ENCODE measurements around the gene QRICH2.
"Not testable (repeated sequence)": the region's sequence is repeated elsewhere in the genome, so short reads cannot be mapped to it uniquely, and the experiment has no call there.

Gene QRICH2

DNA sequence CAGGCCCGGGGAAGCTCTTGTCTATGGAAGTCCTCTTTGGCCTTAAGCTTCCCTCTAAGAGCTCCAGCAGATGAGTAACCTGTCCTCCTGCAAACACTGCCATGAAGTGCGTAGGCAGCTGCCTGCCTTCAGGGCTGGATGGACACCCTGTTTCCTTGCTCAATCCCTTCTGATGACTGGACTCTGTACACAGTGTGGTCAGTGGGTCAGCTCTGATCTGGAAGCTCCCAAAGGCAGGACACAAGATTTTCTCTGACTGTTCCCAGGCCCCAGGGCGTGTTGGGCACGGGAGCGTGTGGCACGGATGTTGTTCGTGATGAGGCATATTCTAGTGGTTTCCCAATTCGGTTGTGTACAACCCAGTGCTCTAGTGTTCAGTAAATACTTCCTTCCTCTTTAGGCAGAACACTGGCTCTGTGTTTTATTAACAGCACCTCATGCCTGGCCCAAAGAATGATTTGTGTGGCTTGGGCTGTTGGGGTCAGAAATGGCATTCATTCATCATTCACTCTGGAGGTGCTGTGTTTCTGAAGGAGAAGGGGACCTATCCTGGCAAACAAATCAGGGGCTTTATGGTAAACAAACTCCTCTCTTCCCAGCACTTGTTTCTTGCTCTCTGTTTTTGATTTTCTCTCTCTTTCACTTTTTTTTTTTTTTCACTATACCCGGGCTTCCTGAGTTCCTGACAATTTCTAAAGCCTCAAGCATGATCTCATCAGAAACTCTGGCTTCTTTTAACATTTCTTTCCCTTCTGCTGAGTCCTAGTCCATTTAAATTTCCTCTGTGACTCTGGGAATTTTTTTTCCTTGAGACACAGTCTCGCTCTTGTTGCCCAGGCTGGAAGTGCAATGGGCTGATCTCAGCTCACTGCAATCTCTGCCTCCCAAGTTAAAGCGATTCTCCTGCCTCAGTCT, 55.8 kb downstream of the QRICH2 start:
- peak; percentile 61 for DNase-seq (ENCODE audit: insufficient read length, low spot score)
- peak; percentile 58 for FAIRE-seq

DNA sequence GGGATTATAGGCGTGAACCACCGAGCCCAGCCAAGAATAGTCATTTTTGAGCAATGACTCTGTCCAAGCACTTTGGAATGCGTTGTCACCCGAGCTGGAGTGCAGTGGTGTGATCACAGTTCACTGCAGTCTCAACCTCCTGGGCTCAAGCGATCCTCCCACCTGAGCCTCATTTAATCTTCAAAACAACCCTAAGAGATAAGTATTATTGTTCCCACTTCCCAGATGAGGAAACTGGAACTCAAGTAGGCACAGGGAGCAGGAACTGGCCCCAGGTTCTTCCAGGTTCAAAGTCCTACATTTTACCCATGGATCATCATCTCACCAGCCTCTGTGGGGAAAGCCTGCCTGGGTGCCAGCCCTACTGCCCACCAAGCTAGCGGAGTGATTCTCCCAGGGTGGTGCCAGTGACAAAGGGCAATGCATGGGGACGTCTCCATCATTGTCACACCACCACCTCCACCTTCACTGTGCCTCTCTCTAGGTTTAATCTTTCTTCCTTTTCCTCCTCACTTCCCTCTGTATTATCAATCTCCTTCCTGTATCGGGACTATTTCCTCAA, 56.5 kb downstream of the QRICH2 start:
- DNase-seq (ENCODE audit: insufficient read length, low spot score) (no peak), FAIRE-seq (no peak)

GRCh38 chr17:76250141-76250540, 57.9 kb downstream of the QRICH2 start:
- no peak for FAIRE-seq
- DNase-seq (ENCODE audit: insufficient read length, low spot score): no peak

DNA sequence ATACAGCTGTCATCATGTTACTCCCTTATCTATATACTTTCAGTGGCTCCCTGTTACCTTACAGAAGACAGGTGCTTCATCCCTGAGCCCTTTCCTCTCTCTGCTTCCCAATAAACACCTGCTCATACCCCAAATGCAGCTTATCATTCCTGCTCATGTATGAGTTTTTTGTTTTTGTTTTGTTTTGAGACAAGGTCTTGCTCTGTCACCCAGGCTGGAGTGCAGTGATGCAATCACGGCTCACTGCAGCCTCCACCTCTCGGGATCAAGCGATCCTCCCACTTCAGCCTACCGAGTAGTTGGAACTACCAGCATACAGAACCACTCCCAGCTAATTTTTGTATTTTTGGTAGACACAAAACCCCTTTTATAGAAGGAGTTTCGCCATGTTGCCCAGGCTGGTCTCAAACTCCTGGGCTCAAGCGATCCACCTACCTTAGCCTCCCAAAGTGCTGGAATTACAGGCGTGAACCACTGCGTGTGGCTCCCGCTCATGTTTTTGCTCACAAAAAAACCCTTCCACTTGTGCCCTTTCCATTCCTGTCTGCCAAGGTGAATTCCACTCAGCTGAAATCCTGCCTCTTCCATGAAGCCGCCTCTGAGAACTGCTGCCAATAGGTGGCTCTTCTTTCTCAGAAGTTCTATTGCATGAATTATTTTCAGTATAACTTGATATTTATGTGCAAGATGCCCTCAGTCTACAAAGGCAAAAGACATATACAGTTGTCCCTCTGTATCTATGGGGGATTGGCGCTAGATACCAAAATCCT, 59.9 kb downstream of the QRICH2 start:
- no peak for FAIRE-seq
- no peak for DNase-seq (ENCODE audit: insufficient read length, low spot score)

DNA sequence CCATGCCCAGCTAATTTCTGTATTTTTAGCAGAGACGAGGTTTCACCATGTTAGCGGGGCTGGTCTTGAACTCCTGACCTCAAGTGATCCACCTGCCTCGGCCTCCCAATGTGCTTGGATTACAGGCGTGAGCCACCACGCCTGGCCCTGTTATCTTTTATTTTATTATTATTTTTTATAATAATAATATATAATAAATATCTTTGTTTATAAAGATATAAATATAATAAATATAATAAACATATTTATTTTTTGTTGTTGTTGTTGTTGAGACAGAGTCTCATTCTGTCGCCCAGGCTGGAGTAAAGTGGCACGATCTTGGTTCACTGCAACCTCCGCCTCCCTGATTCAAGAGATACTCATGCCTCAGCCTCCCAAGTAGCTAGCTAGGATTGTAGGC, 60.8 kb downstream of the QRICH2 start:
- DNase-seq (ENCODE audit: insufficient read length, low spot score) (no peak), FAIRE-seq (no peak)

DNA sequence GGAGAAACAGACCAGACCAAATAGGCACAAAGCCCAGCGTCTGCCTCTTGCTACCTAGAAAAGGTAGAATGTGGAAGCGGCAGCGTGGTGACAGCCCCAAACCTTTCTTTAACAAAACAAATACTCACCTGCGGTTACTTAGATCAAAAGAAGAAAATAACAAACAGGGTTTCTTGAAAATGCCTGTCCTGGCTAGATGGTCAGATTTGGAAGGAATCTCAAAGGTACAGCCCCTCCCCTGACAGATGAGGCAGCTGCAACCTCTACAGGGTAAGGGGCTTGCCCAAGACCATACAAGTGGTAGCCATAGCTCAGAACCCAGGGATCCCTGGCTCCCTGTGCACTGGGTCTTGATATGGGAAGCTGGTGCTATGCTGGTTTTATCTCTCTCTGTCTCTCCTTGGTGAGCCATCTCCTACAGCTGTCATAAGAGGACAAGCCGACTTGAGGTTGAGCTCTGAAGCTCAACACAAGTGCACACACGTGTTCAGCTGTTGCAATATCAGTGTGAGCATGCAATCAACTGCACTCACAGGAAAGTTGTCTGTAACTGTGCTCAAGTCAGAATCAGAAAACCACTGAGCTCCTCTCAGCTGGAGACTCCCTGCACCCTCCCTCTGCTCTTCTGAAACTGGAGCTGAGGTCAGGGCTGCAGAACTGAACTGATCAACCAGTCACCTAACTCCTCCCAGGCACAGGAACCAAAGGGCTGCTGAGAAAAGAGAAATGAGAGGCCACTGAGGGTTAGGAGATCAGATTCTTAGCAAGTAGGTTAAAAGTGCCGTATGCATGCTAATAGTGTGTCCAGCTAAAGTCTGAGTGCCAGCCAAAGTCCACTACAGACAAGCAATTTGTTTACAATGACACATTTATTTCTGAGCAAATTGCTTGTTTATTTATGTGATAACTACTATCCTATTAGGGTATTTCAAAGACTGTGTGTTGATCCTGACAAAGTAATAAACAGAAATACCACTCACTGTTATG, 61.7 kb downstream of the QRICH2 start:
- no peak for DNase-seq (ENCODE audit: insufficient read length, low spot score)
- no peak for FAIRE-seq

DNA sequence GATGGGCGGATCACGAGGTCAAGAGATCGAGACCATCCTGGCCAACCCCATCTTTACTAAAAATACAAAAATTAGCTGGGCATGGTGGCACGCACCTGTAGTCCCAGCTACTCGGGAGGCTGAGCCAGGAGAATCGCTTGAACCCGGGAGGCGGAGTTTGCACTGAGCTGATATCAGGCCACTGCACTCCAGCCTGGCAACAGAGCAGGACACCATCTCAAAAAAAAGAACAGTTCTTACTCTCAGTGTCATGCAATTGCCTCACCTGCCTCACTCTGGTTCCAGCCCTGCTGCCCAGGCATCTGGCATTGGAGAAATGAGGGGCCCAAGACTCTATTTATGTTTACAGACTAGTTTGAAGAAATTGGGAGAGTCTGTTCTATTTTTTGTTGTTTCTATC, 63.4 kb downstream of the QRICH2 start:
- FAIRE-seq; DNase-seq (ENCODE audit: insufficient read length, low spot score): not testable (repeated sequence)

DNA sequence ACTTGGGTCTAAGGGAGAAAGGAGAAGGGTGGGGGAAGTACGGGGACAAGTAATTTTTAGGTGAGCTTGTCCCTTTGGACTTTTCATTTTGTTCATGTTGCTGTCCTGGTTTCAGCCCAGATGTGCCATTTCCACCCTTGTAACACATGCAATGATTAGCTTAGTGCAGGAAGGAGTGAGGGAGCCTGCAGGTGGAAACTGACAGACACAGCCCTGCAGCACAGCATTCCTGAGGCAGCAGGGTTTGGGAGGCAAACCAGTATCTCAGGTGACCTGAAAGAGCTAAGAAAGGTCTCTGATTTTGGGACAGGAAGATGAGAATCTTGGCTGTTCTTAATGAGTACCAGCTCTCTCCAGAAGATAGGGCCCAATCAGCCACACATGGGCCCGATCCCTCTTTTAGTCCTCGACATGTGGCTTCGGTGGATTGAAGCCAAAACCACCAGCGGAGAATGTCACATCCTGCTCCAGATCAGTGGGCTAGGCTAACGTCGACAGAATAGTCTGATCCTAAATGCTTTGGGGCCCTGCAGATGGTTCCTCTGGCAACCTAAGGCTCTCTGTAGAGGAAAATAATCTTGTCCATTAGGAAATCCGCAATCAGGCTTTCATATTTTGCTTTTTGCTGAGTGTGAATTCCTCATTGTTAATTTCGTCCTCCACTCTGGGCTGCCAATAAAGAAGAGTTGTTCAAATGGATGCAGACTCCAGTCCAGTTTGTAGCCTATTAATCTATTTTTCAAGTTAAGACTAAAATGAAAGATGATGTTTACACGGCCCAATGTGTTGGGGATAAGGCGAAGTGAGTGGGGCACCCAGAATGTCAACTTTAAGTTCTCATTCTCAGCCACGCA, 64.0 kb downstream of the QRICH2 start:
- FAIRE-seq: no peak
- no peak for DNase-seq (ENCODE audit: insufficient read length, low spot score)

GRCh38 chr17:76241691-76242255, 66.3 kb downstream of the QRICH2 start:
- FAIRE-seq (no peak), DNase-seq (ENCODE audit: insufficient read length, low spot score) (no peak)

GRCh38 chr17:76241204-76241538, 66.9 kb downstream of the QRICH2 start:
- no peak for FAIRE-seq

GRCh38 chr17:76240461-76241203, 67.4 kb downstream of the QRICH2 start, which contains the start of gene RNF157:
Gene RNF157, minus strand, starts transcription at chr17:76240493. Its CDS starts 253 bp downstream, at chr17:76240240.
- FAIRE-seq (peak; percentile 90), DNase-seq (ENCODE audit: insufficient read length, low spot score) (peak; percentile 78)

More at GRCh38 chr17:76241204-76241538, 66.9 kb downstream of the QRICH2 start:
- no peak for DNase-seq (ENCODE audit: insufficient read length, low spot score)

DNA sequence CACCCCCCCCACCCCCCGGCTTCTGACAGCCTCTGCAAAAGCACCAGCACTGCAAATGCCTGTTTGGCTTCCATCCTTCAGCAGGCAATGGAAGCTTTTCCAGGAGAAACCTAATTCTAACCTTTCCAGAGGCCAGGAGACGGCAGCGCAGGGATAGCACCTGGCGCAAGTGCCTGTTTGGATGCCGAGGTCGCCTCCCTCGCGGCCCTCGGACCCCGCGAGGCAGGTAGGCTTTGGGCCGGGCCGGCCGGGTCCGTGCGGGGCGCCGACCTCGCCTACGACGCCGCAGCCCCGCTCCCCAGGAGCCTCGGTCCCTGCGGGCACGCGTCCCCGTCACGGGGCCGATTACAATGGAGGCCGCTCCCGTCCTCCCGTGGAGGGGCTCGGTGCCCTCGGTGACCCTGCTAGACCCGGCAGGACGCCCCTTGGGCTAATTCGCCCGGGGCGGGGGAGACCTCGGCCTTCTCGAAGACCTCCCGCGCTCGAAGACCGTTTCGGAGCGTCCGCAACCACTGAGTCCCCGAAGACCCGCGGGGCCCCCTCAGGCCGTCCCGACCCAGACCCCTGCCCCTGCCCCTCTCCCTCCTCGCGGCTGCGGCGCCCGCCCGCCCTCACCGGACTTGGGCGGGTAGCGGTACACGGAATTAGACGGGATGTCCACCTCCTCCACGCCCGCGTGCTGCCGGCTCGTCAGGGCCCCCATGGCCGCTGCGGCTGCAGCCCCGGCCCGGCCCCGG, 68.4 kb downstream of the QRICH2 start:
- no peak for DNase-seq (ENCODE audit: insufficient read length, low spot score)

GRCh38 chr17:76238847-76239537, 69.1 kb downstream of the QRICH2 start:
- FAIRE-seq: no peak

More for the DNA sequence above, 68.4 kb downstream of the QRICH2 start:
- FAIRE-seq: no peak

GRCh38 chr17:76237859-76238313, 70.2 kb downstream of the QRICH2 start:
- no peak for FAIRE-seq

More at GRCh38 chr17:76238847-76239537, 69.1 kb downstream of the QRICH2 start:
- DNase-seq (ENCODE audit: insufficient read length, low spot score): no peak

GRCh38 chr17:76236603-76237002, 71.5 kb downstream of the QRICH2 start:
- FAIRE-seq: no peak

More at GRCh38 chr17:76237859-76238313, 70.2 kb downstream of the QRICH2 start:
- DNase-seq (ENCODE audit: insufficient read length, low spot score): no peak

GRCh38 chr17:76235883-76236282, 72.2 kb downstream of the QRICH2 start:
- DNase-seq (ENCODE audit: insufficient read length, low spot score) (no peak), FAIRE-seq (no peak)

More at GRCh38 chr17:76236603-76237002, 71.5 kb downstream of the QRICH2 start:
- DNase-seq (ENCODE audit: insufficient read length, low spot score): no peak

GRCh38 chr17:76234354-76234679, 73.8 kb downstream of the QRICH2 start:
- no peak for FAIRE-seq
- no peak for DNase-seq (ENCODE audit: insufficient read length, low spot score)
